ENCODE results near the gene FAF1.

- no peak for TF ChIP-seq POLR2A (IDR thresholded peaks at IDR 0.05; ENCODE audit: low read depth, low read length)
- no peak for TF ChIP-seq POLR2AphosphoS5 (IDR thresholded peaks at IDR 0.05; ENCODE audit: insufficient read depth, low read depth, low read length)
- TF ChIP-seq, protein P1, sequence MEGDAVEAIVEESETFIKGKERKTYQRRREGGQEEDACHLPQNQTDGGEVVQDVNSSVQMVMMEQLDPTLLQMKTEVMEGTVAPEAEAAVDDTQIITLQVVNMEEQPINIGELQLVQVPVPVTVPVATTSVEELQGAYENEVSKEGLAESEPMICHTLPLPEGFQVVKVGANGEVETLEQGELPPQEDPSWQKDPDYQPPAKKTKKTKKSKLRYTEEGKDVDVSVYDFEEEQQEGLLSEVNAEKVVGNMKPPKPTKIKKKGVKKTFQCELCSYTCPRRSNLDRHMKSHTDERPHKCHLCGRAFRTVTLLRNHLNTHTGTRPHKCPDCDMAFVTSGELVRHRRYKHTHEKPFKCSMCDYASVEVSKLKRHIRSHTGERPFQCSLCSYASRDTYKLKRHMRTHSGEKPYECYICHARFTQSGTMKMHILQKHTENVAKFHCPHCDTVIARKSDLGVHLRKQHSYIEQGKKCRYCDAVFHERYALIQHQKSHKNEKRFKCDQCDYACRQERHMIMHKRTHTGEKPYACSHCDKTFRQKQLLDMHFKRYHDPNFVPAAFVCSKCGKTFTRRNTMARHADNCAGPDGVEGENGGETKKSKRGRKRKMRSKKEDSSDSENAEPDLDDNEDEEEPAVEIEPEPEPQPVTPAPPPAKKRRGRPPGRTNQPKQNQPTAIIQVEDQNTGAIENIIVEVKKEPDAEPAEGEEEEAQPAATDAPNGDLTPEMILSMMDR (IDR thresholded peaks at IDR 0.05; ENCODE audit: extremely low read depth in 1 of 2, insufficient read depth in 1 of 2, low read depth in 1 of 2, low read length in 2 of 2): no peak
- TF ChIP-seq EZH2 (IDR thresholded peaks at IDR 0.05; ENCODE audit: borderline replicate concordance, low read depth, low read length, severe bottlenecking): no peak
- TF ChIP-seq MAX (IDR thresholded peaks at IDR 0.05; ENCODE audit: insufficient read depth, insufficient read length): no peak
- no peak for TF ChIP-seq JUN (IDR thresholded peaks at IDR 0.05; ENCODE audit: borderline replicate concordance, insufficient read depth, insufficient read length, low read depth)
Measured at GRCh38 chr1:50564417-50564816, 395.6 kb downstream of the FAF1 start.
